Stomach smooth muscle (tissue), 2 donors: ENCODE results near the gene TRIM37.
"Not testable (repeated sequence)": the region's sequence is repeated elsewhere in the genome, so short reads cannot be mapped to it uniquely, and the experiment has no call there.

ENCODE experiments used
- H3K27ac ChIP-seq: one replicate; pipeline ENCODE4 v1.7.0; 2013; ENCODE audit warnings: mild to moderate bottlenecking, low read length, inconsistent platforms
- H3K27me3 ChIP-seq, 2 donors: one replicate each; pipeline ENCODE4 v1.7.0; 2013; ENCODE audit warnings: low read length in 2 of 2; ENCODE audit not compliant: insufficient read depth in 2 of 2, control insufficient read depth in 1 of 2
- H3K36me3 ChIP-seq, 2 donors: one replicate each; pipeline ENCODE4 v1.7.0; 2013; ENCODE audit warnings: low read length in 2 of 2; ENCODE audit not compliant: control insufficient read depth in 2 of 2, insufficient read depth in 2 of 2
- H3K4me1 ChIP-seq: one replicate; pipeline ENCODE4 v1.7.0; 2013; ENCODE audit warnings: low read length; ENCODE audit not compliant: control insufficient read depth, insufficient read depth
- H3K4me3 ChIP-seq, 2 donors: one replicate each; pipeline ENCODE4 v1.7.0; 2013; ENCODE audit warnings: low read length in 2 of 2
- H3K9ac ChIP-seq, 2 donors: one replicate each; pipeline ENCODE4 v1.7.0; 2013; ENCODE audit warnings: low read length in 2 of 2, mild to moderate bottlenecking in 1 of 2
- H3K9me3 ChIP-seq, 2 donors: one replicate each; pipeline ENCODE4 v1.7.0; 2013; ENCODE audit warnings: low read length in 2 of 2; ENCODE audit not compliant: control insufficient read depth in 2 of 2
- donor health status: healthy.
- donor health status: Pancreatic carcinoma.

The TRIM37 gene

GRCh38 chr17:59145571-59146096 is 39.0 kb upstream of the TRIM37 start:
- no peaks in the 10 kb centered on the region for H3K9me3 ChIP-seq
- no peak overlapping the region for H3K9ac ChIP-seq
- H3K36me3 ChIP-seq = no peaks in the 10 kb centered on the region
- no peaks in the 10 kb centered on the region for H3K27me3 ChIP-seq
- no peak overlapping the region for H3K4me3 ChIP-seq
- no peak overlapping the region for H3K27ac ChIP-seq
- H3K4me1 ChIP-seq = no peaks in the 10 kb centered on the region

GRCh38 chr17:59141860-59142259 is 35.2 kb upstream of the TRIM37 start:
- Histone ChIP-seq H3K27ac (no peak overlapping the region), H3K4me1 (no peaks in the 10 kb centered on the region), H3K9me3 (no peaks in the 10 kb centered on the region), H3K36me3 (no peaks in the 10 kb centered on the region), H3K9ac (no peak overlapping the region), H3K4me3 (no peak overlapping the region), H3K27me3 (no peaks in the 10 kb centered on the region)

GRCh38 chr17:59139939-59140338 is 33.3 kb upstream of the TRIM37 start:
- H3K9ac ChIP-seq = no peak overlapping the region
- no peaks in the 10 kb centered on the region for H3K9me3 ChIP-seq
- H3K4me1 ChIP-seq = no peaks in the 10 kb centered on the region
- H3K27ac ChIP-seq = no peak overlapping the region
- H3K4me3 ChIP-seq = no peak overlapping the region
- no peaks in the 10 kb centered on the region for H3K36me3 ChIP-seq
- no peaks in the 10 kb centered on the region for H3K27me3 ChIP-seq

- not testable (repeated sequence) for H3K4me1 ChIP-seq, H3K9ac ChIP-seq, H3K27ac ChIP-seq, H3K27me3 ChIP-seq, H3K9me3 ChIP-seq, H3K4me3 ChIP-seq, H3K36me3 ChIP-seq
Measured at GRCh38 chr17:59138339-59138738, 31.7 kb upstream of the TRIM37 start.

- Histone ChIP-seq H3K36me3 (peaks cover 3 to 4% of the 10 kb centered on the region in 2 donors), H3K4me3 (no peak overlapping the region), H3K9me3 (no peaks in the 10 kb centered on the region), H3K9ac (no peak overlapping the region), H3K4me1 (no peaks in the 10 kb centered on the region), H3K27me3 (no peaks in the 10 kb centered on the region), H3K27ac (no peak overlapping the region)
Measured at GRCh38 chr17:59131131-59131530, 24.5 kb upstream of the TRIM37 start.

- H3K27ac ChIP-seq = no peak overlapping the region
- H3K36me3 ChIP-seq = peaks cover 3 to 4% of the 10 kb centered on the region in 2 donors
- H3K27me3 ChIP-seq = no peaks in the 10 kb centered on the region
- H3K4me1 ChIP-seq = no peaks in the 10 kb centered on the region
- H3K9me3 ChIP-seq = no peaks in the 10 kb centered on the region
- no peak overlapping the region for H3K9ac ChIP-seq
- no peak overlapping the region for H3K4me3 ChIP-seq
Measured at GRCh38 chr17:59129814-59130213, 23.1 kb upstream of the TRIM37 start.

GRCh38 chr17:59126809-59127417 is 20.2 kb upstream of the TRIM37 start:
- Histone ChIP-seq H3K36me3 (peaks cover 3 to 4% of the 10 kb centered on the region in 2 donors), H3K4me3 (no peak overlapping the region), H3K4me1 (no peaks in the 10 kb centered on the region), H3K9me3 (no peaks in the 10 kb centered on the region), H3K27ac (no peak overlapping the region), H3K27me3 (no peaks in the 10 kb centered on the region), H3K9ac (no peak overlapping the region)

- Histone ChIP-seq H3K4me1 (no peaks in the 10 kb centered on the region), H3K9ac (no peak overlapping the region), H3K9me3 (no peaks in the 10 kb centered on the region), H3K27ac (no peak overlapping the region), H3K4me3 (no peak overlapping the region), H3K27me3 (no peaks in the 10 kb centered on the region), H3K36me3 (peaks cover 3 to 4% of the 10 kb centered on the region in 2 donors)
Measured at GRCh38 chr17:59124665-59125064, 18.0 kb upstream of the TRIM37 start.

- no peaks in the 10 kb centered on the region for H3K4me1 ChIP-seq
- H3K9ac ChIP-seq = no peak overlapping the region
- peaks cover 0 to 3% of the 10 kb centered on the region in 2 donors for H3K36me3 ChIP-seq
- no peak overlapping the region for H3K27ac ChIP-seq
- no peaks in the 10 kb centered on the region for H3K27me3 ChIP-seq
- no peaks in the 10 kb centered on the region for H3K9me3 ChIP-seq
- no peak overlapping the region for H3K4me3 ChIP-seq
Measured at GRCh38 chr17:59121901-59122480, 15.3 kb upstream of the TRIM37 start.

GRCh38 chr17:59115474-59115873 is 8.8 kb upstream of the TRIM37 start:
- H3K9ac ChIP-seq = no peak overlapping the region
- no peak overlapping the region for H3K4me3 ChIP-seq
- no peaks in the 10 kb centered on the region for H3K4me1 ChIP-seq
- peaks cover 5 to 6% of the 10 kb centered on the region in 2 donors for H3K36me3 ChIP-seq
- H3K27me3 ChIP-seq = no peaks in the 10 kb centered on the region
- no peaks in the 10 kb centered on the region for H3K9me3 ChIP-seq
- no peak overlapping the region for H3K27ac ChIP-seq

- no peak overlapping the region for H3K4me3 ChIP-seq
- H3K4me1 ChIP-seq = peaks cover 5% of the 10 kb centered on the region
- no peaks in the 10 kb centered on the region for H3K27me3 ChIP-seq
- no peak overlapping the region for H3K27ac ChIP-seq
- H3K9ac ChIP-seq = no peak overlapping the region
- no peaks in the 10 kb centered on the region for H3K9me3 ChIP-seq
- peaks cover 5 to 6% of the 10 kb centered on the region in 2 donors for H3K36me3 ChIP-seq
Measured at GRCh38 chr17:59111539-59111938, 4.9 kb upstream of the TRIM37 start.
